Right lobe of liver (tissue), 4 donors: ENCODE measurements around the gene KCND3.

ENCODE experiments used
- POLR2A ChIP-seq: fragments of 450-650 bp; IDR thresholded peaks from one replicate; pipeline ENCODE4 v1.6.1; 2017; ENCODE audit warnings: antibody characterized with exemption, mild to moderate bottlenecking
- TF ChIP-seq, protein P1 (sequence below), 4 donors: fragments of 200-600 bp in 3 of 4; fragments of 450-650 bp in 1 of 4; IDR thresholded peaks; one replicate each; pipeline versions ENCODE4 v1.5.1 to v1.8.0; 2016 to 2022; ENCODE audit warnings: antibody characterized with exemption in 4 of 4, mild to moderate bottlenecking in 2 of 4
- donor health status: DM: no; HTN: no; CAD: no.
- donor health status: DM: no; HTN: no; CAD: no.
- donor health status: DM: no; HTN: yes; CAD: no.

- TF ChIP-seq POLR2A, result no peak
- TF ChIP-seq, protein P1, sequence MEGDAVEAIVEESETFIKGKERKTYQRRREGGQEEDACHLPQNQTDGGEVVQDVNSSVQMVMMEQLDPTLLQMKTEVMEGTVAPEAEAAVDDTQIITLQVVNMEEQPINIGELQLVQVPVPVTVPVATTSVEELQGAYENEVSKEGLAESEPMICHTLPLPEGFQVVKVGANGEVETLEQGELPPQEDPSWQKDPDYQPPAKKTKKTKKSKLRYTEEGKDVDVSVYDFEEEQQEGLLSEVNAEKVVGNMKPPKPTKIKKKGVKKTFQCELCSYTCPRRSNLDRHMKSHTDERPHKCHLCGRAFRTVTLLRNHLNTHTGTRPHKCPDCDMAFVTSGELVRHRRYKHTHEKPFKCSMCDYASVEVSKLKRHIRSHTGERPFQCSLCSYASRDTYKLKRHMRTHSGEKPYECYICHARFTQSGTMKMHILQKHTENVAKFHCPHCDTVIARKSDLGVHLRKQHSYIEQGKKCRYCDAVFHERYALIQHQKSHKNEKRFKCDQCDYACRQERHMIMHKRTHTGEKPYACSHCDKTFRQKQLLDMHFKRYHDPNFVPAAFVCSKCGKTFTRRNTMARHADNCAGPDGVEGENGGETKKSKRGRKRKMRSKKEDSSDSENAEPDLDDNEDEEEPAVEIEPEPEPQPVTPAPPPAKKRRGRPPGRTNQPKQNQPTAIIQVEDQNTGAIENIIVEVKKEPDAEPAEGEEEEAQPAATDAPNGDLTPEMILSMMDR (IDR thresholded peaks at IDR 0.05), result no peak
Observed at GRCh38 chr1:111754984-111755330, 234.5 kb downstream of the KCND3 start.
